Loucy (cell line): ENCODE data around the gene SLC25A17.
A peak's percentile ranks its signal among the peaks of the same experiment; 100 is the strongest.

Experiments
- H2AFZ ChIP-seq: fragments of 200-600 bp; sonication (generic); 2 replicates; pipeline ENCODE4 v1.6.0; 2016; ENCODE audit warnings: antibody characterized with exemption, mild to moderate bottlenecking, low read length, moderate library complexity
- H3F3A ChIP-seq: fragments of 200-600 bp; 2 replicates; pipeline ENCODE4 v1.6.0; 2016; ENCODE audit warnings: antibody characterized with exemption, low read depth, mild to moderate bottlenecking
- H3K27me3 ChIP-seq: fragments of 200-600 bp; sonication (generic); 2 replicates; pipeline ENCODE4 v1.6.1; 2014; ENCODE audit warnings: low read length, mild to moderate bottlenecking; ENCODE audit not compliant: insufficient read depth, poor library complexity, severe bottlenecking
- H3K36me3 ChIP-seq: fragments of 200-600 bp; sonication (generic); 2 replicates; pipeline ENCODE4 v1.6.1; 2016; ENCODE audit warnings: low read length; ENCODE audit not compliant: insufficient read depth
- H3K4me1 ChIP-seq: fragments of 200-600 bp; sonication (generic); 2 replicates; pipeline ENCODE4 v1.5.1; 2014; ENCODE audit warnings: low read length, mild to moderate bottlenecking; ENCODE audit not compliant: insufficient read depth, poor library complexity, severe bottlenecking
- H3K4me2 ChIP-seq: fragments of 200-600 bp; sonication (generic); 2 replicates; pipeline ENCODE4 v1.6.0; 2014; ENCODE audit warnings: antibody characterized with exemption, low read length, low read depth, mild to moderate bottlenecking; ENCODE audit not compliant: poor library complexity, severe bottlenecking
- H3K4me3 ChIP-seq: fragments of 200-600 bp; sonication (generic); 2 replicates; pipeline ENCODE4 v1.5.1; 2014; ENCODE audit warnings: low read length, mild to moderate bottlenecking, mixed read lengths; ENCODE audit not compliant: poor library complexity, severe bottlenecking
- H3K79me2 ChIP-seq: fragments of 200-600 bp; sonication (generic); 2 replicates; pipeline ENCODE4 v1.6.1; 2014; ENCODE audit warnings: low read length; ENCODE audit not compliant: insufficient read depth
- H3K9ac ChIP-seq: fragments of 200-600 bp; sonication (generic); 2 replicates; pipeline ENCODE4 v1.6.0; 2014; ENCODE audit warnings: mild to moderate bottlenecking, low read depth, low read length, moderate library complexity; ENCODE audit not compliant: poor library complexity, severe bottlenecking
- H3K9me2 ChIP-seq: fragments of 200-600 bp; sonication (generic); replicated peaks from 2 replicates; pipeline ENCODE4 v1.6.1; 2016; ENCODE audit warnings: low read depth, low read length, mixed read lengths
- H3K9me3 ChIP-seq: fragments of 200-600 bp; sonication (generic); 2 replicates; pipeline ENCODE4 v1.6.1; 2014; ENCODE audit warnings: mild to moderate bottlenecking, antibody characterized with exemption, low read length, low read depth; ENCODE audit not compliant: insufficient read depth
- H4K20me1 ChIP-seq: fragments of 200-600 bp; sonication (generic); 2 replicates; pipeline ENCODE4 v1.6.0; 2014; ENCODE audit warnings: antibody characterized with exemption, low read length, mild to moderate bottlenecking; ENCODE audit not compliant: insufficient read depth, poor library complexity, severe bottlenecking
- EZH2phosphoT487 ChIP-seq: fragments of 200-600 bp; IDR thresholded peaks from 2 replicates; pipeline ENCODE4 v1.6.1; 2018; ENCODE audit warnings: antibody characterized with exemption, mild to moderate bottlenecking, moderate library complexity, borderline replicate concordance
- TF ChIP-seq, protein P1 (sequence below): fragments of 200-600 bp; sonication (generic); conservative IDR thresholded peaks from 2 replicates; pipeline ENCODE4 v1.5.1; 2014; ENCODE audit warnings: mild to moderate bottlenecking, antibody characterized with exemption, low read length

The SLC25A17 gene

DNA sequence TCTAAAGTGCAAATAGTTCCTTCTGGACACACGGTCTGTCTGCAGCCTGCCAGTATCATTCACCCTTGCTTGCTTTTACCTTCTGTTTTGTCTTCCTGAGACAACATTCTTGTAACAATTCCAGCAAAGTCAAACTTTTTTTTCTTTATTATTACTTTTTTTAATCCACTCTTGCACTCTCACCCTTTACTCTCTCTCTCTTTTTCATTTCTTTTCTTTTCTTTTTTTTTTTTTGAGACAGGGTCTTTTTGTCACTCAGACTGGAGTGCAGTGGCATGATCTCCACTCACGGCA lies 86.2 kb downstream of the SLC25A17 start:
- Histone ChIP-seq H3K4me3 (no peak overlapping the region), H3K9ac (peak overlapping the region; percentile 65), H2AFZ (peak overlapping the region; percentile 70), H3K27me3 (no peaks in the 10 kb centered on the region), H3K9me3 (no peaks in the 10 kb centered on the region), H3K36me3 (no peaks in the 10 kb centered on the region), H4K20me1 (no peaks in the 10 kb centered on the region), H3K4me2 (peak overlapping the region; percentile 66), H3K9me2 (no peaks in the 10 kb centered on the region), H3F3A (peaks cover 2% of the 10 kb centered on the region; the same call in 1 of the 2 replicates), H3K79me2 (no peaks in the 10 kb centered on the region), H3K4me1 (peaks cover 50% of the 10 kb centered on the region)
- TF ChIP-seq, protein P1, sequence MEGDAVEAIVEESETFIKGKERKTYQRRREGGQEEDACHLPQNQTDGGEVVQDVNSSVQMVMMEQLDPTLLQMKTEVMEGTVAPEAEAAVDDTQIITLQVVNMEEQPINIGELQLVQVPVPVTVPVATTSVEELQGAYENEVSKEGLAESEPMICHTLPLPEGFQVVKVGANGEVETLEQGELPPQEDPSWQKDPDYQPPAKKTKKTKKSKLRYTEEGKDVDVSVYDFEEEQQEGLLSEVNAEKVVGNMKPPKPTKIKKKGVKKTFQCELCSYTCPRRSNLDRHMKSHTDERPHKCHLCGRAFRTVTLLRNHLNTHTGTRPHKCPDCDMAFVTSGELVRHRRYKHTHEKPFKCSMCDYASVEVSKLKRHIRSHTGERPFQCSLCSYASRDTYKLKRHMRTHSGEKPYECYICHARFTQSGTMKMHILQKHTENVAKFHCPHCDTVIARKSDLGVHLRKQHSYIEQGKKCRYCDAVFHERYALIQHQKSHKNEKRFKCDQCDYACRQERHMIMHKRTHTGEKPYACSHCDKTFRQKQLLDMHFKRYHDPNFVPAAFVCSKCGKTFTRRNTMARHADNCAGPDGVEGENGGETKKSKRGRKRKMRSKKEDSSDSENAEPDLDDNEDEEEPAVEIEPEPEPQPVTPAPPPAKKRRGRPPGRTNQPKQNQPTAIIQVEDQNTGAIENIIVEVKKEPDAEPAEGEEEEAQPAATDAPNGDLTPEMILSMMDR: no peak
- TF ChIP-seq EZH2phosphoT487: no peak

DNA sequence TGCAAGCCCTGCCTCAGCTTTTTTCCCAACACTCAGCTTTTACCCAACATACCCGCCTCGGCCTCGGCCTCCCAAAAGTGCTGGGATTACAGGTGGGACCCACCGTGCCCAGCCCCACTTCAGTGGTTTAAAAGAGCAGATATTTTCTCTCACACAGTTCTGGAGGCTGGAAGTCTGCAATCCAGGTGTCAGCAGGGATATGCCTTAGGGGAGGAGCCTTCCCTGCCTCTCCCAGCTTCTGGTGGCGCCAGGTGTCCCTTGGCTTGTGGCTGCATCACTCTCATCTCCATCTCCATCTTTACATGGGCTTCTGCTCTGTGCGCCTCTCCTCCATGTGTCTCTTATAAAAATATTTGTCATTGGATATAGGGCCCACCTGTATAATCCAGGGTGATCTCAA lies 89.9 kb downstream of the SLC25A17 start:
- TF ChIP-seq, protein P1: no peak
- TF ChIP-seq EZH2phosphoT487: no peak
- no peak overlapping the region for H2AFZ ChIP-seq
- H3K4me1 ChIP-seq: peaks cover 61% of the 10 kb centered on the region
- H3F3A ChIP-seq: peaks cover 2% of the 10 kb centered on the region; the same call in 1 of the 2 replicates
- no peaks in the 10 kb centered on the region for H3K9me3 ChIP-seq
- H3K36me3 ChIP-seq: no peaks in the 10 kb centered on the region
- peak overlapping the region; percentile 71 for H3K9ac ChIP-seq
- peak overlapping the region; percentile 18 for H3K4me3 ChIP-seq
- no peaks in the 10 kb centered on the region for H3K9me2 ChIP-seq
- peak overlapping the region; percentile 57 for H3K4me2 ChIP-seq
- H3K27me3 ChIP-seq: no peaks in the 10 kb centered on the region
- no peaks in the 10 kb centered on the region for H4K20me1 ChIP-seq
- no peaks in the 10 kb centered on the region for H3K79me2 ChIP-seq

- no peaks in the 10 kb centered on the region for H3K9me3 ChIP-seq
- no peaks in the 10 kb centered on the region for H3K36me3 ChIP-seq
- peaks cover 2% of the 10 kb centered on the region; the same call in 1 of the 2 replicates for H3F3A ChIP-seq
- H3K27me3 ChIP-seq: no peaks in the 10 kb centered on the region
- no peaks in the 10 kb centered on the region for H4K20me1 ChIP-seq
- H3K9me2 ChIP-seq: no peaks in the 10 kb centered on the region
- peak overlapping the region; percentile 38; the same call in 1 of the 2 replicates for H2AFZ ChIP-seq
- H3K4me1 ChIP-seq: peaks cover 61% of the 10 kb centered on the region
- peak overlapping the region; percentile 57 for H3K4me2 ChIP-seq
- no peaks in the 10 kb centered on the region for H3K79me2 ChIP-seq
- H3K9ac ChIP-seq: peak overlapping the region; percentile 71
- H3K4me3 ChIP-seq: peak overlapping the region; percentile 18
- TF ChIP-seq, protein P1: no peak
- TF ChIP-seq EZH2phosphoT487: no peak
These were observed 90.4 kb downstream of the SLC25A17 start for GRCh38 chr22:40728731-40729189.
